Lung microvascular endothelial cell (primary cell): ENCODE measurements around the gene ANKRD2. TPM values are rescaled to one million over a fixed set of nuclear protein-coding genes. Genes with fewer than 3 reads are reported as not detected.
A peak's percentile ranks its signal among the peaks of the same experiment; 100 is the strongest.

Source experiments
- DNase-seq, 2 donors: peaks; one replicate each; pipeline versions ENCODE4 v3.0.0 to v3.0.0-alpha.2; 2010; ENCODE audit warnings: low read depth in 2 of 2
- total RNA-seq: library from RNA; depleted of rRNA; stranded (reverse); fragments of >200 nt; gene quantifications from 2 replicates; pipeline ENCODE4 v1.2.1, GENCODE V29; 2014

The ANKRD2 gene
- total RNA-seq, 1 donor from 2014 or later, result 0.20 TPM

GRCh38 chr10:97596101-97597082 is 23.8 kb downstream of the ANKRD2 start:
- DNase-seq, result peak; percentile 94 to 99

GRCh38 chr10:97597778-97598177 is 25.2 kb downstream of the ANKRD2 start:
- DNase-seq, result no peak

DNA sequence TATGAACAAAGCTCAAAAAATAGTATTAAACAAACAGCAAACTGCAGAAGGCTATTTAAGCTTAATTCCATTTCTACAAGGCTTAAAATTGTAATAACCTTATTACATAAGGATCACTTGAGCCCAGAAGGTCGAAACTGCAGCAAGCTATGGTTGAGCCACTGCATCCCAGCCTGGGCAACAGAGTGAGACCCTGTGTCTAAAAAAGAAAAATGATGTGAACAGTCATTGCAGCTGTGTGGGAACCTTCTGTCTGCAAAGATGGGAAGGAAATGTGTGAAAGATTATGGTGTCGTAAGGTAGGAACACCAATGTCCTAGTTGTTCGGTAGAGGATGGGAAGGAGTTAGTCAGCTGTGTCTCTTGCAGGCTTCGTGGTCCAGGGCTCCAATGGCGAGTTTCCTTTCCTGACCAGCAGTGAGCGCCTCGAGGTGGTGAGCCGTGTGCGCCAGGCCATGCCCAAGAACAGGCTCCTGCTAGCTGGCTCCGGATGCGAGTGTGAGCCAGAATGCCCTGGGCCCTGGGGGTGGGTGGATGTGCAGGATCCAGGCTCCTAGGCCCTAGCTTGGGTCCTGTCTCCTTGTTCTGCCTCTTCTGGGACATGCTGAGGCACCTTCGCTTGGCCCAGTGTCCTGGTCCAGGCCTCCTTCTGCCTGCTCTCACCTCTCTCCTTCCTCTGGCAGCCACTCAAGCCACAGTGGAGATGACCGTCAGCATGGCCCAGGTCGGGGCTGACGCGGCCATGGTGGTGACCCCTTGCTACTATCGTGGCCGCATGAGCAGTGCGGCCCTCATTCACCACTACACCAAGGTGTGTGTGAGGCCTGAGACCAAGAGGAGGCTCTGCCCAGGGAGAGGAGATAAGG is 26.1 kb downstream of the ANKRD2 start:
- no peak for DNase-seq

DNA sequence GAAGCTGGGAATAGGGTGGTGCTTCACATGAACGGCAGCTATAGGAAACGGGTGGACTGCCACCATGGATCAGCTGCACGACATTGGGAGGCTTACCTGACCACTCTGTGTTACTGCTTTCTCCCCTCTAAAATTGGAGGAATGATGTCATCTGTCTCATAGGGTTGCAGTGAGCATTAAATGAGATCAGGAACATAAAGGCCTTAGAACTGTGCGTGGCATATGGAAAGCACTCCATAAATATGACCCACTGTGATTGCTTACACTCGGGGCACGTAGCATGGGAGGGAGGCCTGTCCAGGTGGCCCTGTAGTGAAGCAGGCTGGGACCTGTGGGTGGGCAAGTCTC is 26.7 kb downstream of the ANKRD2 start:
- DNase-seq, result no peak

DNA sequence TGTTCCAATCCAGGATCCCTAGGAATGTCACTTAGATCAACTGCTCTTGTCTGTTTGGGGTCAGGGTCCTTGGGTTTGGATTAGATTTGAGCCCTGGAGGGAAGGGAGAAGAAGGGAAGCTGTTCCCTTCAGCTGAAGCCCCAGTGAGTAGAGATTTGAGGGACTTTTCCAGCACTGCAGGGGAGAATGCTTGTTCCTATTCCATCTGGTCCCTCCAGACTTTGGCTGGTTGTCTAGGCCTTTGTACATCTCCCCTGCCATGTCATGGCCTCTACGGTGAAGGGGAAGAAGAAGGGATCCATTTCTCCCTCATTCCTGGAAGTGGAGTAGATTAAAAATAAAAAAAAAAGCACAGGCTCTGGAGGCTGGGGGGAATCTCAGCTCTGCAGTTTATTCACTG is 28.0 kb downstream of the ANKRD2 start:
- DNase-seq, result no peak

DNA sequence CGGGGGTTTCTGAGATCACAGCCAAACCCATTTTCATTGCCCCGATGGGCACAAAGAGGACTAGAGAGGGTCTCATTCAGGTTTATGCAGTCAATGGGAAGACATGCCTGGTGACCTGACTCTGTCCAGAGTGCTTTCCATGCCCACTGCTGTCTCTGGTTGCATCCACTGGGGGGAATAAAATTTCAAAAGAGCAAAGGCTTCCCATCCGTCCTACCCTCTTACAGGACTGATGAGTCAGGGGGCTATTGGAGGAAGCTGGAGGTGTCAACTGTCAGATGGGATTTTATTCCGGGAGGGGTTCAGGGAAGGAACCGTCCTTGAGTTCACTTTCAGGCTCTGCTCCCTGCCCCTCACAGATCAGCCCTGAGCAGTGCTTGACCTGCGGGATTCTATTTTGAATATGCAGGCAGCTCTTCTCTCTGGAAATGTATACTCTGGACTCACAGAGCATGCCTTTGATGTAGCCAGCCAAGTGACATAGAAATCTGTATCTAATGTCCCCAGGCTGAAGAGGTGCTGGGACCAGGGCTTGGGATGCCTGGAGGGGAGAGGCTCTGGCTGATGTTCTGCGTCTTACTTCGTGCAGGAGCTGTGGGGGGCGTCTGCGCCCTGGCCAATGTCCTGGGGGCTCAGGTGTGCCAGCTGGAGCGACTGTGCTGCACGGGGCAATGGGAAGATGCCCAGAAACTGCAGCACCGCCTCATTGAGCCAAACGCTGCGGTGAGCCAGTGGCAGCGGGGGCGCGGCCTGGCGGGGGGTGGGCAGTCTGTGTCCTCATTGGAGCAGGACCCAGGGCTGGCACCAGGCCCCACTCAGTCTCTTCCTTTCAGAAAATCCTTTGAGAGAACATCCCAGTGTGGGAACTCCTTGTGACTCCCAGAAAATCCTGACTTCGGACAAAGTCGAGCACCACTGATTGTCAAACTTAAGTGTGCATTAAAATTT is 29.0 kb downstream of the ANKRD2 start:
- no peak for DNase-seq

DNA sequence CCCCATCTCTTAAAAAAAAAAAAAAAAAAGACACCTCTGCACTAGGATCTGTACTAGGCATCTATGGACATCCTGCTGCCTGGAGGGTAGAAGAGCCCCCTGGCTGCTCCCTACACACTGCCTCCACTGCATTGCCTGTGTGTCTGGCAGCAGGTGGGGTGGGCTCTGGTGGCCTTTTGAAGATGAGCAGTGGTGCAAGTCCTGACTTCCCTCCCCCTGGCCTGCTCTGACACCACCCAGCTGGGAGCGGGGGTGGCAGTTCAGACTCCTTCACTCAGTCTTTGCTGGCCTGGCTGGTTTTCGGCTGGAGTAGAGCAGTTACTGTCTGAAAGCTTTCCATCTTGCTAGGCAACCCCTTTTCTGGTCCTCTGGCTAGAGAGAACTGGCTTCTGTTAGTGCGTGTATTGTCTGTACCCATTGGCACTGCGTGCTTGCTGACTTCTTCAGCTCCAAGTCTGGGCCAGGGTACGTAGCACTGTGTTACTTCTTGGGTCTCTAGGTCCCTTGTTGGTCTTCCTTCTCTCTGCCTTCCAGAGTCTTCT is 34.6 kb downstream of the ANKRD2 start:
- no peak for DNase-seq

DNA sequence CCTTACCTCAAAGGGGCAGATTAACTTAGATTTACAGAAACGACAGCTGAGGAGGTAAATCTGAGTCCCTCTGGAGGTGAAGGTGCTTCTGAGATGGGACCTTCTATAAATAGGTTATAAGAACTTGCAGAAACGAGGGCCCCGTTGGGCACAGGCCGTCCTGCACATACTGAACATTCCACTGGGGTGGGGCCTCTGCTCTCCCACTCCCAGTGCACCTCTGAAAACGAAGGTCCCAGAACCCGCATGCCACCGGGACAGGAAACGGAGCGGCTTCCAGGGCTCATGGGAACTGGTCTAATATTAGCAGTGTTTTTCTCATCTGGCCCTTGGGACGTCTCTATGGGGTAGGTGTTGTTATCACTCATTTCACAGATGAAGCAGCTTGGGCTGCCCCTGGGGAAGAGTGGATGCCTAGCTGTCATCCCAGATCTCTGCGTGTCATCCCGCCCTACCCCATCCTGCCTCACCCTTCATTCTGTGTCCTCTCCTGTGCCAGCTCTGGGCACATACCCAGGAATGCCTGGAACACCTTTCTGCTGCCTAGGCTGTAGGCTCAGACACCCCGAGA is 36.5 kb downstream of the ANKRD2 start:
- no peak for DNase-seq

GRCh38 chr10:97611473-97611872 is 38.9 kb downstream of the ANKRD2 start:
- DNase-seq, result no peak

DNA sequence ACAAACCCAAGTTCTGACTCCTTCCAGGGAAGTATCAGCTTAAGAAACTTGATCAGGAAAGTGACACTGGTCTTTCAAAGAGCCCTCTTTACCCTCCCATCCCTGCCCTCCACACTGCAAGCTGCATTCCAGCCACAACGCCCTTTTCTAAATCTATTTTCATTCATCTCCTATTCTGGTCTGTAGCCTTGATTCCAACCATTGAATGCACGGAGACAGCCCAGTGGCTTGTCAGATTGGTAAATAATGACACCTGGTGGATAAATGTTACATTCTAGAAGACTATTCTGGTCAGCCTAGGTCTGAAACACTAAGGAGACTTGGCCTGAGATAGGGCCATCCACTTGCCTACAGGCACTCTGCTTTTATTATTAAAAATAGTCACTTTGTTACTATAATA is 39.8 kb downstream of the ANKRD2 start:
- DNase-seq, result peak; percentile 69 to 78

DNA sequence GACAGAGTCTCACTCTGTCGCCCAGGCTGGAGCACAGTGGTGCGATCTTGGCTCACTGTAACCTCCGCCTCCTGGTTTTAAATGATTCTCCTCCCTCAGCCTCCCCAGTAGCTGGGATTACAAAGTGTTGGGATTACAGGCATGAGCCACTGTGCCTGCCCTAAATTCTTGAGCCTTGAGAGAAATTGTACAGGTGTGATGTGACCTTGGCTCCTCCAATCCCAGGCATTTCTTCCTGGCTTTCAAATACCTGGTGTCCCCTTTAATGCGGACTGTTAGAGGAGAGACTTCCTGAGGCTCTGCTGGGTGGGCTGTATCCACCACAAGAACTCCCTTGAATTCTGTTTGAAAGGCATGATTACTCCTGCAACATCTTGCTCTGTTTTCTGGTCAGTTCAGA is 45.7 kb downstream of the ANKRD2 start:
- DNase-seq, result no peak

GRCh38 chr10:97618733-97619132 is 46.2 kb downstream of the ANKRD2 start:
- no peak for DNase-seq

- no peak for DNase-seq
Measured at GRCh38 chr10:97623277-97623676, 50.7 kb downstream of the ANKRD2 start.

GRCh38 chr10:97627731-97628130 is 55.2 kb downstream of the ANKRD2 start:
- no peak for DNase-seq

- DNase-seq, result no peak
Measured at GRCh38 chr10:97628228-97628627, 55.6 kb downstream of the ANKRD2 start.

- no peak for DNase-seq
Measured at GRCh38 chr10:97629289-97629688, 56.7 kb downstream of the ANKRD2 start.

DNA sequence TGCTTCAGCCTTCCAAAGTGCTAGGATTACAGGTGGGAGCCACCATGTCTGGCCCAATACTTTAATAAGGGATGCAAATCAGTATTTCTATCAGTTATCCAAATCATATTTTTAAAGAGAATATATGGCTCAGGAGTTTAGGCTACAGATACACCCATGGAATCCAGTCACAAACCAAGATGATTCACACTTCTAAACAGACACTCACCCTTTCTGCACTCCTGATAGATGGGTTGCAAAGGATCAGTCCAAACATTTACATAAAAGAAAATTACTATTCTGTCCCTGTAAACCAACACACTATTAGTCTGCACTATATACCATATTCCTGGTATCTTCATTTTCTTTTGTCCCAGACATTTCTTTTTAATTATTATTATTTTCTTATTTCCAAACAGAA is 58.5 kb downstream of the ANKRD2 start:
- DNase-seq, result no peak

DNA sequence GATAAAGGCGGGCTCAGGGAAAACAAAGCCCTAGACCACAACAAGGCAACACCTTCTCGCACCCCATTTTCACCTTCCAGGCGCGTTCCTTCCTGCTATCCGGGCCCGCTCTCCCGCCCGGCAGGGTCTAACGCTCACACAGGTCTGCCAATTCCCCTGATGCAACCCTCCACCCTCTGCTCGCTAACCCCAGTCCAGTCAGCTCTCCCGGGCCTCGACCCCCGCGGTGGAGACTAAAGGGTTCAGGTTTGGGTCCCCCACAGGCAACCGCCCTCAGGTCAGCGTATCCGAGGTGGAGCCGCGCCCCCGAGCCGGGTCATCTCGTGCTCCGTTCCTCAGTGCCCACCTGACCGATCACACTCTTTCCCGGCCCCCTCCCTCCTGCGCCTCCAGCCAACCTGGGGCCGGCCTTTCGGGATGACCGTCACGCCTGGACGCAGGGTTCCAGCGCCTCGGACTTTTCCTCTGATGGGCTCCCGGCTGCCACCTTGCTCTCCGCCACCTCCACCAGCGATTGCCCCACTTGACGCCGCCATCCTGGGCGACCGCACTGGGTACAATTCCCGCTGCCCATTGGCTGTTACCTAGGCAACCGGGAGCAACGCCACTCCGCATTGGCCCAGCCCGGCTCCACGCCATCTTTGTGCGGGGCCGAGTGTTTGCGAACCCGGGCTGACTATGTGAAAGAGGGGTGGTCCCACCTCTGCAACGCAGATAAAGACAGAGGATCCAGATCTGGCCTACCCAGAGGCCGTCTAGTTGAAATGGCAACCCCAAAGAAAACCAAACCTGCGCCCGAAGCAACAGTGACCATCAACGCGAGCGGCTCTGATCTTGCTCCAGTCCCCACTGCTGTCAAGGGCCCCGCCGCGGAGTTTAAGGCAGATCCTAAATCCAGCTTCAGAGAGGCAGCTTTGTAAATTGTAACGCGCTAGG is 60.6 kb downstream of the ANKRD2 start, which contains the start of gene MORN4:
TSS of gene MORN4 (minus strand) at position 552 of the 936 bp plus-strand sequence. CDS start 13,847 bp downstream, outside the sequence.
- peak; percentile 90 to 93 for DNase-seq
